Vagina (tissue), 2 donors: Measurements from ENCODE around the gene EGFR.

Experiments
- CTCF ChIP-seq, 3 experiments: fragments of 450-650 bp in 2 of 3; fragments of 200-600 bp in 1 of 3; sonication (generic) in 1 of 3; IDR thresholded peaks; one replicate each; pipeline ENCODE4 v1.5.1; 2017 to 2019; ENCODE audit warnings: antibody characterized with exemption in 3 of 3, mild to moderate bottlenecking in 2 of 3, moderate library complexity in 2 of 3
- POLR2AphosphoS5 ChIP-seq, 2 donors: sonication (generic); formaldehyde crosslinking; IDR thresholded peaks; one replicate each; pipeline ENCODE4 v1.9.0; 2017; ENCODE audit warnings: antibody characterized with exemption in 2 of 2, mild to moderate bottlenecking in 2 of 2, low read depth in 1 of 2; ENCODE audit not compliant: insufficient read depth in 1 of 2

- TF ChIP-seq CTCF (IDR thresholded peaks at IDR 0.05): no peak
- TF ChIP-seq POLR2AphosphoS5 (IDR thresholded peaks at IDR 0.05; ENCODE audit: insufficient read depth in 1 of 2, low read depth in 1 of 2): no peak
Measured at GRCh38 chr7:55194522-55194921, 175.7 kb downstream of the EGFR start.
